UCSD-AML1 (cell line): ENCODE data around the gene NFIX.

ENCODE experiments used
- DNase-seq: peaks from one replicate; lab custom pipeline; 2025; ENCODE audit not compliant: unreplicated experiment; lab: John Stamatoyannopoulos, UW

NFIX gene

DNA sequence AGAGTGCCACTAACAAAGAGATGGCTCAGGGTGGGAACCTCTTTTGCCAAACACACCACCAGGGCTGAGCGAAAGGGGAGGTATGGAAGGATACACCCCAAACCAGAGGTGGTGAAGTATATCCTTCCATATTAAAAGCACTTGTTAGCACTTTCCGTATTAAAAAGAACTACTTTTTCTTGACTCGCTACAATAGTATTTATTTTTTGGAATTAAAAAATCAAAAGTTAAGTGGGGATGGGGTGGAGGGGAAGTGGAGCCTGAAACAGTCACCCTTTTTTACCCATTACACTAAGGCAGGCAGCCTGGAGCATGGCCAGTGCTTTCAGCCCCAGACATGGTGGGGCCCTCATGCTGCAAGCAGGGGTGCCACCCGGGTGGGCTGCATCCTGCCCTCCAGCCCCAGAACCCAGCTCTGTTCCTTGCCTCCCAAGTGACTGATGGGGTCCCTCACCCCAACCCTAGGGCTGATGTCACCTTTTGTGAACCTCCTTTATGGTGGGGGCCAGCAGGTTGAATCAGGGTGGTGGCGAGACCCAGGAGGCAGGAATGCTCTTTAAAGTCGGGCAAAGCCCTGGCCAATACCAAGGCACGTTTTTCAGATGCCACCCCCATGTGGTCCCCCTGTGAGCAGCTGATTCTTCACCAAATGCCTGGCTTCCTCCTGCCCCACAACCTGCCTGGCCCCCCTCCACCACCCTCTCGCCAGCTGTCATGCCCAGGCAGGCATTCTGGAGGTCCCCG lies 76.3 kb downstream of the NFIX start:
- no peak for DNase-seq

GRCh38 chr19:13072188-13072908 lies 77.1 kb downstream of the NFIX start:
- DNase-seq = no peak

DNA sequence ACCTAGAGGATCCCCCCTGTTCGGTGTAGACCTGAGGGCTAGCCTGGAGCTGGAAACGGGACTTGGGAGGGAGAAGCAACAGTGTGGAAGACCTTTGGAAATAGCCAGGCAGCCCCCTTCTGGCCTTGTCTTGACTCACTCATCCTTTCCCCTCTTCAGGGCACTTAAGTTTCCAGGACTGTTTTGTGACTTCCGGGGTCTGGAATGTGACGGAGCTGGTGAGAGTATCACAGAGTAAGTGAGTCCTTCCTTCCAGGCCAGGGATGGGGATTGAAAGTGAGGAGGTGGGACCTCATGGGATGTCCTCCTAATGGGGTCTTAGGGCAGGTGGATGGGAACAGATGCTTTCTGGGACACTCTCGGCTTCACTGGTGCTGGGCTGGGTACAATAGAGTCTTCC lies 78.0 kb downstream of the NFIX start:
- no peak for DNase-seq

DNA sequence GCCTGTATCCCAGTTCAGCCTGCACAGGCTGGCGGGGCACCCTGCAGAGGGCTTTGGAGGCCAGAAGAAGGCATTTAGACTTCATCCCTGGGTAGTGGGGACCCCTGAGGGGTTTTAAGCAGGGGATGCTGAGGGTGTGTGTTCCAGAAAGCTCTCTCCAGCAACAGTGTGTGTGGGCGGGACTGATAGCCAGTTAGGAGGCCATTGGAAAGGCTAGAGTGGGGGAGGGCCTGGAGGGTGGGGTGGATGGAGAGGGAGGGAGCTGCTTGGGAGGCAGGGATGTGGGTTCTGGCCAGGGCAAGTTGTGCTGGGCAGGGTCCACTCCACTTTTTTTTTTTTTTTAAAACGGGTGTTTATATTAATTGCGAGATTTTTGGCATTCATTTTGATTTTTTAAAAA lies 79.1 kb downstream of the NFIX start:
- DNase-seq = no peak

- DNase-seq = no peak
These were observed 81.0 kb downstream of the NFIX start for GRCh38 chr19:13076320-13076719.

DNA sequence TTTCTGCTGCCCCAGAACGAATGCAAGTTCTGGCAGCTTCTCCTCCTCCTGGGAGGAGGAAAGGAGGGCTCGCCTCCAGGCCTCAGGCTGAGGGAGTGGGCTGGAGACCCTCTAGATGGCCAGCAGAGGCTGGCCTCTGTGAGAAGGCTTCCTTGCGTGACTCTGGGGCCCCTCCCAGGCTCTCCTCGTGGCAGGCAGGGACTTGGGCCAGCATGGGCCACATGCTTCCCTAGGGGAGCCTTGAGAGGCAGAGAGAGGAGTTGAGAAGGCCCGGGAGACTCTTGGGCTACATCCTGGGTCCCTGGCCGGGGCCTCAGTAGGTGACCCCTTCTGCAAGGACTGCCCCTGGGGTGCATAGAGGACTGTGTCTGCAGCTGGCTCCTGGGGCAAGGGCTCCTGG lies 81.5 kb downstream of the NFIX start:
- no peak for DNase-seq

GRCh38 chr19:13077240-13077639 lies 82.0 kb downstream of the NFIX start:
- no peak for DNase-seq

- no peak for DNase-seq
These were observed 83.1 kb downstream of the NFIX start for GRCh38 chr19:13078381-13078780.

DNA sequence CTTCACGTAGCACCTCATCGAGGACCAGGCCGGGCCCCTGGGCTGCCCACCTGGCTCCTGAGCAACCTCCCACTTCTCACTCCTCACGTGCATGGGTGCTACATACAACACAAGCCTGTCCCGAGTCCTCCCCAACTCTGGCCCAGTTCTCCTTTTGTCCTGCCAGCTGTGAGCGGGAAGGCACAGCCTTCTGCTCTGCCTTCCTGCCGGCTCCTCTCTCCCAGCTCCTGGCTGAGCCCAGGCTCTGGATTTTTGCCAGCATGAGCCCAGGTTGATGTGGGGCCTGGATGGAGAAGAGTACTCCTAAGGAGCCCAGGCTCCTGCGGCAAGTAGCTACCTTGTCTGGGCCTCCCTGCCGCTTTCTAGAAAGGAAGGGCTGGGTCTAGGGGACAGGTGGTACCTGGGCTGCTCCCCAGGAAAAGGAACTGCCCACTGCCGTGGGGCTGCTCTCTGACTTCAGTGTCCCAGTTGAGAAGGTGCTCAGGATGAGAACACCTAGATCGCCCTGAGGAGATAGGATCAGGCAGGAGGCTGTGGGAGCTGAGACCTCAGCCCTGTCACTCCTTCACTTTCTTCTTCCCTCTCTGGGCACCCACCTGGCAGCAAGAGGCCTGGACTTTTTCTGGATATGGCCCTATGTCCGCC lies 83.7 kb downstream of the NFIX start:
- DNase-seq = no peak

- DNase-seq = no peak
These were observed 84.3 kb downstream of the NFIX start for GRCh38 chr19:13079542-13079986.

DNA sequence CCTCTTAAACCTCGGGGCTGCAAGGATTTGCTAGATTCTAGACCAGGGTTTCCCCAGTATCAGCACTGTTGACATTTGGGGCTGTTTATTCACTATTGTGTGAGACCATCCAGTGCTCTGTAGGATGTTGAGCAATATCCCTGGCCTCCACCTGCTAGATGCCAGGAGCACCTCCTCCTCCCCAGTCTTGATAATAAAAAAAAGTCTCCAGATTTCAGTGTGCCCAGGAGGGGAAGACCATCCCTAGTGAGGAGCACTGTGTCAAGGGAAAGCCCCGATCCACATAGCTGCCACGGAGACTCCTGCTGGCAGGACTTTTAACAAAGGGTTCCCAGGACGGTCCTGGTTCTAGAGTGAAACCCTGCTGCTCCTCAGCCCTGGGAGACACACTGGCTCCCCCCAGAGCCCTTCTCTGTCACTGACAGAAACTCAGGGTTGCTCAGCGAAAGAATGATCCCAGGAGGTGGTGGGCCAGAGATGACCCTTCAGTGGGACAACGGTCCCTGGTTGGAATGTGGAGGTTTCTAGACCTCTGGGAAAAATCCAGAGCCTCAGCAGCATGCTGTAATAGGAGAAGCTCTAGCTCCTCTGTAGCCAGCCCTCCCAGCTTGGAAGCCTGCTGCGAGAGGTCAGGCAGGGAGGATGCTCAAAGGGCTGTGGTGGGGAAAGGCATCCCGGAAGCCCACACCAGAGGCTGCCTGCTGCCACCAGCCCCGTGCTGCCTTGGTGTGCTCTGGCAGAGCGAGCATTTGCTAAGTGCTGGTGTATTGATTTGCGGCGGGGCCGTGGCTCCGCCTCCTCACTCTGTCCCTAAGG lies 87.1 kb downstream of the NFIX start:
- no peak for DNase-seq

GRCh38 chr19:13083008-13083404 lies 87.7 kb downstream of the NFIX start:
- DNase-seq = no peak

- DNase-seq = no peak
These were observed 88.4 kb downstream of the NFIX start for GRCh38 chr19:13083627-13084026.

DNA sequence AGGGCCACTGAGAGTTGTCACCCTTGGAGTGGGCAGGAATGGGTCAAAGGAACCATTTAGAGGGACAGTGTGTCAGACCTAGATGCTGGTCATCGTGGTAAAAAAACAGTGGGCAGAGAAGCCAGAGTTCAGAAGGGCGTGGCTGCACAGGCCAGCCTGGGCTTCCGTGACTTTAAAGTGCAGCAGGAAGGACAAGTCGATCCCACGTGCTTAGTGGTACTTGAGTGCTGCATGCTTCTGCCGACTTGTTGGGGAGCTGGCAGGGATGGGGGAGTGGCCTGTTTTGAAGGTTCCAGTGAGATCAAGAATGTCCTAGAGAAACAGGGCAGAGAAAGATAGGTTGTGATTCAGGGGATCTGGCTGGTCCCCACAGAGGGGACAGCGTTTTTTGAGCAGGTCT lies 90.4 kb downstream of the NFIX start:
- no peak for DNase-seq

DNA sequence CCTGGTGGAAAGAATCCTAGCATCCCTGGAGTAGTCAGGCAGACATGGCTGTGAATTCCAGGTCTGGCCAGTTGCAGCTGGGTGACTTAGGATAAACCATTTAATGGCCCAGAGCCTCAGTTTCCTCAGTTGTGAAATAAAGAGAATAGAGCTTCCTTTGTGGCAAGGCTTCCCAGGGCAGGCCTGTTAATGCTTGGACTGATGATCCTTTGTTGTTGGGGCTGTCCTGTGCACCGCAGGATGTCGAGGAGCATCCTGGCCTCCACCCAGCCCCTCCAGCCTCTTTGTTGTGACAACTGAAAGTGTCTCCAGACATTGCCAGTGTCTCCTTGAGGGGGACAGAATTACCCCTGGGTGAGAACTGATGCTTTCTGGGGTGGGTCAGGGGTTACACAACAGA lies 91.1 kb downstream of the NFIX start:
- DNase-seq = no peak

- no peak for DNase-seq
These were observed 92.0 kb downstream of the NFIX start for GRCh38 chr19:13087295-13087694.

GRCh38 chr19:13087795-13088537 lies 92.7 kb downstream of the NFIX start:
- no peak for DNase-seq

DNA sequence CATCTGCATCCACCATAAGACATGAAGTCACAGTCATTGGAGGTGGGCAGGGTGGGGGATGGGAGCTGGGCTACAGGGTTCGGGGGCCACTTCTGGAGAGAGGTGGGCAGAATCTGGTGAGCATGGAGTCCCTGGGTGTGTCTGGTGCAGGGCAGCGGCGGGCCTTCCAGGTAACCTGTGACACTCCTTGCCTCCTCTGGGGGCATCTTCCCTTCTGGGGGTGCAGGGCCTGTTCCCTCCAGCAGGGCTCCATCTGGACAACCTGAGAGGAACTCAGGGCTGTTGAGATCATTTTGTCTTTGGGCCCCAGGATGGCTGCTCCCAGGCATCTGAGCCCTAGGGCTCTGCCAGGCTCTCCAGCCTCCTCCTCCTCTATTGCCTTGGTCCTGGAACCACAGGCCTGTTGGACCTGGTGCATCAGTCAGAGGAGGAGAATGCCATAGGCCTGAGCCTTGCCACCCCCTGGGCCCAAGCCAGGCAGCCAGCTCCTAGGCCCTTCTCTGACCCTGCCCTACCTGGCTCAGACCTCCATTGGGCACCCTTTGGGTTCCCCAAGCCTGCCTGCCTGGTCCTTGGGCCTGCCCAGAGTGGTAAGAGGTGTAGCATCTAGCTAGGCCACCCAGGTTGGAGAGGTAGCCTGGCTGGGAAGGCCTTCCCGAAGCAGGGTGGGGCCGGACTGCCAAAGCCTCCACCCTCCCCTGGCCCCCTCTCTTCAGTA lies 94.0 kb downstream of the NFIX start:
- no peak for DNase-seq

GRCh38 chr19:13089857-13090507 lies 94.7 kb downstream of the NFIX start:
- DNase-seq = no peak
